Activated B cell treated with CpG ODN at 0.5 μM for 24 hours (primary cell): ENCODE measurements around the gene SEMA3D. TPM values are rescaled to one million over a fixed set of nuclear protein-coding genes. Genes with fewer than 3 reads are reported as not detected.
"Not testable (repeated sequence)": the region's sequence is repeated elsewhere in the genome, so short reads cannot be mapped to it uniquely, and the experiment has no call there.

Experiments
- ATAC-seq: fragments of 200-7000 bp; cut with Tn5 transposase; one replicate; pipeline ENCODE4 v1.10.0; 2021; ENCODE audit warnings: low read depth, mild to moderate bottlenecking, moderate library complexity
- CTCF ChIA-PET: fragments of 350-600 bp; sonication (Branson Sonifier 250); formaldehyde crosslinking; loops from one replicate; lab custom pipeline; 2021; ENCODE audit warnings: antibody characterized with exemption; lab: Charles Lee
- POLR2A ChIA-PET: fragments of 350-600 bp; sonication (Branson Sonifier 250); formaldehyde crosslinking; loops from one replicate; lab custom pipeline; 2021; ENCODE audit warnings: antibody characterized with exemption; lab: Charles Lee
- DNase-seq: peaks from one replicate; pipeline ENCODE4 v3.0.0; 2022
- H3K27ac Mint-ChIP-seq: one replicate; pipeline ENCODE4 v1.8.0; 2020; ENCODE audit warnings: mixed read lengths
- H3K27me3 Mint-ChIP-seq: one replicate; pipeline ENCODE4 v1.8.0; 2021; ENCODE audit warnings: mixed read lengths
- H3K36me3 Mint-ChIP-seq: one replicate; pipeline ENCODE4 v1.8.0; 2021; ENCODE audit warnings: low read depth, mixed read lengths
- H3K4me1 Mint-ChIP-seq: one replicate; pipeline ENCODE4 v1.8.0; 2021; ENCODE audit warnings: mixed read lengths
- H3K4me3 Mint-ChIP-seq: one replicate; pipeline ENCODE4 v1.8.0; 2020; ENCODE audit warnings: mild to moderate bottlenecking, mixed read lengths
- H3K9me3 Mint-ChIP-seq: one replicate; pipeline ENCODE4 v1.8.0; 2020; ENCODE audit warnings: mixed read lengths
- intact Hi-C: fragments of 100-400 bp; cut with micrococcal nuclease; formaldehyde crosslinking; loops from one replicate; pipeline ENCODE4 v1.15.1; 2024
- total RNA-seq: library from RNA; stranded (reverse); gene quantifications from 2 replicates; pipeline ENCODE4 v1.2.3, GENCODE V29; 2022
- TF ChIP-seq, protein P1 (sequence below): fragments of 200-600 bp; IDR thresholded peaks from one replicate; pipeline ENCODE4 v1.8.0; 2022; ENCODE audit warnings: antibody characterized with exemption, mild to moderate bottlenecking

Gene SEMA3D
- total RNA-seq, 1 donor from 2014 or later = not detected

GRCh38 chr7:84998665-84999064, 188.2 kb downstream of the SEMA3D start:
- TF ChIP-seq, protein P1, sequence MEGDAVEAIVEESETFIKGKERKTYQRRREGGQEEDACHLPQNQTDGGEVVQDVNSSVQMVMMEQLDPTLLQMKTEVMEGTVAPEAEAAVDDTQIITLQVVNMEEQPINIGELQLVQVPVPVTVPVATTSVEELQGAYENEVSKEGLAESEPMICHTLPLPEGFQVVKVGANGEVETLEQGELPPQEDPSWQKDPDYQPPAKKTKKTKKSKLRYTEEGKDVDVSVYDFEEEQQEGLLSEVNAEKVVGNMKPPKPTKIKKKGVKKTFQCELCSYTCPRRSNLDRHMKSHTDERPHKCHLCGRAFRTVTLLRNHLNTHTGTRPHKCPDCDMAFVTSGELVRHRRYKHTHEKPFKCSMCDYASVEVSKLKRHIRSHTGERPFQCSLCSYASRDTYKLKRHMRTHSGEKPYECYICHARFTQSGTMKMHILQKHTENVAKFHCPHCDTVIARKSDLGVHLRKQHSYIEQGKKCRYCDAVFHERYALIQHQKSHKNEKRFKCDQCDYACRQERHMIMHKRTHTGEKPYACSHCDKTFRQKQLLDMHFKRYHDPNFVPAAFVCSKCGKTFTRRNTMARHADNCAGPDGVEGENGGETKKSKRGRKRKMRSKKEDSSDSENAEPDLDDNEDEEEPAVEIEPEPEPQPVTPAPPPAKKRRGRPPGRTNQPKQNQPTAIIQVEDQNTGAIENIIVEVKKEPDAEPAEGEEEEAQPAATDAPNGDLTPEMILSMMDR = no peak
- ChIA-PET POLR2A (interaction anchor here (0.5 kb wide), 1 partner anchor 63 kb away, joined by 10 read pairs; no protein-coding TSS in a partner anchor), CTCF (no interaction called here)
- Mint-ChIP-seq H3K36me3 (no peaks in the 10 kb centered on the region), H3K4me1 (no peaks in the 10 kb centered on the region), H3K27me3 (no peaks in the 10 kb centered on the region), H3K27ac (no peak overlapping the region), H3K9me3 (no peaks in the 10 kb centered on the region), H3K4me3 (no peak overlapping the region)
- no peak for DNase-seq
- intact Hi-C loops = no loop called here
- ATAC-seq = no peak

- TF ChIP-seq, protein P1 = no peak
- no peaks in the 10 kb centered on the region for H3K9me3 Mint-ChIP-seq
- no peaks in the 10 kb centered on the region for H3K4me1 Mint-ChIP-seq
- H3K4me3 Mint-ChIP-seq = no peak overlapping the region
- POLR2A ChIA-PET = no interaction called here
- ATAC-seq (no peak), DNase-seq (no peak)
- CTCF ChIA-PET = no interaction called here
- no peaks in the 10 kb centered on the region for H3K27me3 Mint-ChIP-seq
- intact Hi-C loops = no loop called here
- H3K27ac Mint-ChIP-seq = no peak overlapping the region
- H3K36me3 Mint-ChIP-seq = no peaks in the 10 kb centered on the region
Measured at GRCh38 chr7:84997626-84998025, 189.2 kb downstream of the SEMA3D start.

DNA sequence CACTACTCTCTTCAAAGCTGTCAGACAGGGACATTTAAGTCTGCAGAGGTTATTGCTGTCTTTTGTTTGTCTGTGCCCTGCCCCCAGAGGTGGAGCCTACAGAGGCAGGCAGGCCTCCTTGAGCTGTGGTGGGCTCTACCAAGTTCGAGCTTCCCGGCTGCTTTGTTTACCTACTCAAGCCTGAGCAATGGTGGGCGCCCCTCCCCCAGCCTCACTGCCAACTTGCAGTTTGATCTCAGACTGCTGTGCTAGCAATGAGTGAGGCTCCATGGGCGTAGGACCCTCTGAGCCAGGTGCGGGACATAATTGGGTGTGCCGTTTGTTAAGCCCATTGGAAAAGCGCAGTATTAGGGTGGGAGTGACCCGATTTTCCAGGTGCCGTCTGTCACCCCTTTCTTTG, 193.9 kb downstream of the SEMA3D start:
- CTCF ChIA-PET, H3K4me3 Mint-ChIP-seq, H3K36me3 Mint-ChIP-seq, H3K4me1 Mint-ChIP-seq, H3K9me3 Mint-ChIP-seq, intact Hi-C loops, DNase-seq, ATAC-seq, H3K27ac Mint-ChIP-seq, H3K27me3 Mint-ChIP-seq, POLR2A ChIA-PET: not testable (repeated sequence)

DNA sequence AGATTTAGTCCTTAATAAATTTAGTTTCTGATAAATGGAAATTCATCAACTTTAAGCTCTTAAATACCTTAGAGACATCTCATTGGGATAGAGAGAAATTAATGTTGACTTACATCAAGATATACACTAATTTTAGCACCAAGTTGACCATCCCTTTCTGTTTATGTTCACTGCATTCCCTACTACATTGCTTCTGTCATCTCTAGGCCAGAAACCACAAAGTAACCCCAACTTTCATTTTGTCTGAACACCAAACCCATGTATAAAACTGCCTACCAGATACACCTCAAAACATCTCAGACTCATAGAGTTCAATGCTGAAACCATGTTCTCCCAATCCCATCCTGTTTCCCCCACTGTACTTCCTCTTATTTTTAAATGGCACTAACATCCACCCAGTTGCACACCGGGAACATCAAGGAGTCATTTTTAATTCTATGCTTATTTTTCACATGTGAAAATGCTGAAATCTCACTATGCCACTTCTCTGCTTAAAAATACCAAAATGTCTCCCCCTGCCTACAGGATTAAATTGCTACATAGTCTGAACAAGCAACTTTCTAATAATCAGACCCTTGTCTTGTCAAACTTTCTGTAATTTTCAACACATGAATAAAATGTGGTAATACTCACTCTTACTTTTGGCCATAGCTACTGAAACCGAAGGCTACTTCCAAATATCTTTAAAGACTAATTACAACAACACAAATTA, 201.6 kb downstream of the SEMA3D start:
- Mint-ChIP-seq H3K36me3 (no peaks in the 10 kb centered on the region), H3K27ac (no peak overlapping the region), H3K9me3 (no peaks in the 10 kb centered on the region), H3K4me3 (no peak overlapping the region), H3K4me1 (no peaks in the 10 kb centered on the region), H3K27me3 (no peaks in the 10 kb centered on the region)
- POLR2A ChIA-PET = no interaction called here
- TF ChIP-seq, protein P1 = no peak
- DNase-seq (no peak), ATAC-seq (no peak)
- intact Hi-C loops = no loop called here
- CTCF ChIA-PET = no interaction called here

DNA sequence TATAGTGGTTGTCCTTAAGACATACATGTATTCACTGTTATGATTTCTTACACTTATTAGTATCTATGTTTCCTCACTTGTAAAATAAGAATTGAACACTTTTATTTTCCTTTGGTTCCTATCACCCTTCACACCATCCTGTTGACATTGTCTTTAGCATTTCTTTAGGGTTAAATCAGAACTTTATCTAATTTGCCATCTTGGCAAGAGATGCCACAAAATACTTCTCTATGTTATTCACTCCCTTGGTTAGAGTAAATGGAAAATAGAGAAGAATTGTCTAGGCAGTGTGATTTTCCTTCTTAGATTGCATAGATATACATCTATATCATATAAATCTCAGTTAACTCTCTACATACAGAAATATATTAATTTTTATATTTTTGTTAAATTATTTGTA, 204.7 kb downstream of the SEMA3D start:
- Mint-ChIP-seq H3K4me1 (no peaks in the 10 kb centered on the region), H3K27me3 (no peaks in the 10 kb centered on the region), H3K9me3 (no peaks in the 10 kb centered on the region), H3K27ac (no peak overlapping the region), H3K36me3 (no peaks in the 10 kb centered on the region), H3K4me3 (no peak overlapping the region)
- intact Hi-C loops = no loop called here
- TF ChIP-seq, protein P1 = no peak
- ChIA-PET CTCF (no interaction called here), POLR2A (no interaction called here)
- ATAC-seq (no peak), DNase-seq (no peak)
